ENCODE measurements around the gene TNRC18.
"Not testable (repeated sequence)": the region's sequence is repeated elsewhere in the genome, so short reads cannot be mapped to it uniquely, and the experiment has no call there.

TNRC18 gene

DNA sequence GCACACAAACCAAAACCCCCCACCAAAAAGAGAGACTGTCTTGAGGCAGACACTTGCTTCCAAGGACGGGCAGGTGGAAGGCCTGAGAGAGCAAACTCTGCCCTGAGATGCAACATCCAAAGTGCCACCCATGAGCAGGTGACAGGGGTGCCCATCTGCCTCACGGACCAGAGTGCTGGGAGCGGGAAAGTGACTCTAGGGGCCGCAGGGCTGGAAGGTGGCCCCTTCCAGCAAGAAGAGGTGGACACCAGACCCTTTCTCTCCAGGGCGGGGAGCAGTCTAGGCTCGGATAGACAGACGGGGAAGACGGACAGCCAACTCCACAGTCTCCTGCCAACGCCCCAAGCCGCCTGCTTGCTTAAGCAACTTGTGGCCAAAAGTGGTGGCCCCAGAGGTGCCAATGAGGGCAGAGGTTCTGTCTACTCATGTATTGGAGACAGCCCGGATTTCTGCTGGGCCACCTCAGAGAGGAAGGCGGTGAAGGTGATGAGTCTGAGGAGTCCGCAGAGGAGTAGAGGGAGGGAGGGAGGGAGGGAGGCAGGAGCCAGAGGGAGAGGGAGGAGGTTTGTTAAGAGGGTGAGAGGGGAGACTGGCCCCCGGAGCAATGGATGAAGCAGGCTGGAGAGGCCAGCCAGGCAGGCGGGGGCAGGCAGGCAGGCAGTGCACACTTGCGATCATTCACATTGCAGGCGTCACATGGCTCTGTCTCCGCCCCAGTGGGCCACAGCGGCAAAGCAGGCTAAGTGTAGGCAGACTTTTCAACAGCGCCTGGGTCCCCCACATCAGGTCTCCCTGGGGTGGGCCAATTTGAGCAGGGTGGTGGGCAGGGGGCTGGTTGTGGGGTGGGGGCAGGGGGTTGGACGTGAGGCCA, 75.3 kb downstream of the TNRC18 start:
- DNase-seq: no peak

DNA sequence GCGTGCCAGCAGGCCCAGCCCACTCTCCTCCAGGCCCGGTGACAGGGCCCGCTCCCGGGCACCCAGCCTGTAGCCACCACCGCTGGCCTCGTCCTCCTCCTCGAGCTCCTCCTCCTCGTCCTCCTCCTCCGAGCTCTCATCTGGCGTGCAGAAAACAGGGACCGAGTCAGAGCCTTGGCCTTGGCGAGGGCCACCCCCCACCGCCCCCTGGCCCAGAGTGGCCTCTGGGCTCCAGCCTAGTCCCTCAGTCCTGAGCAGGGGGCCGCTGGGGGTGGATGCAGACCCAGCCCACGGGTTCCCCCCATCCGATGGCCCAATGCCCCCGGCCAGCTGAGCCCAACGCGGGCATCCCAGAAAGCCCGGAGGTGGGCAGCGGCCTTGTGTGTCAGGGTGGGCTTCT, 78.0 kb downstream of the TNRC18 start:
- no peak for DNase-seq

DNA sequence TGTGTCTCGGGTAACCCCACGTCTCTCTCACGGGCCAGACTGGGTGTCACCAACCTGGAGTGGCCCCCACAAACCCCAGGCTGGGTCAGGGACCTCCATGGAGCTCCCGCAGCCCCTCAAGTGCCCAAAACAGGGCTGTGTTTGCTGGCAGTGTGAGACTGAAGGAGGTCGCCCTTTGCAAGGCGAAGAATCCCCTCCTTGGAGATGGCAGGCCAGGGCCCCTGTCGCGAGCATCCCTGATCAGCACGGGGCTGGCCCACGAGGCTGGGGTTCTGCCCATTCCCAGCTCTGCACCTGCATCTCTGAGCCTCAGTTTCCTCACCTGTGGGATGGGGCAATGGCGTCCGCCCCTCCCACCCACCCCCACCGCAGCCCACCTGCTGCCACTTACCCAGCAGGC, 78.5 kb downstream of the TNRC18 start:
- no peak for DNase-seq

DNA sequence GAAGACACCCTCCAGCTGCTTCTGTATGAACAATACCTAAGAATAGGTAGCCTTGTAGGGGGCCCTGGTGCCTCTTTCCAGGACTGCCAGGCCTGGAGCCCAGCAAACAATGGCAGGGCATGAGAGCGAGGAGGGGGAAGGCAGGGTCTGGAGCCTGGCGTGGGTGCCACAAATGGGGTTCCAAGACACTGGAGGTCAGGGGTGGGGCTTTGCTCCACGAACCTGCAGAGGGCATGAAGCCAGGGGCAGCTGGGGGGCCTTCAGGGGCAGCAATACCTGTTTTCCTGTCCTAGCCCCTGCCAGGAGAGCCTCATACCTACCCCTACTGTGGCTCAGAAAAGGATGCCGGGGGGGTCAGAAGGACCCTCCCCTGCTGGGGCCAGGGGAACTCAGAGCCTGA, 79.3 kb downstream of the TNRC18 start:
- no peak for DNase-seq

DNA sequence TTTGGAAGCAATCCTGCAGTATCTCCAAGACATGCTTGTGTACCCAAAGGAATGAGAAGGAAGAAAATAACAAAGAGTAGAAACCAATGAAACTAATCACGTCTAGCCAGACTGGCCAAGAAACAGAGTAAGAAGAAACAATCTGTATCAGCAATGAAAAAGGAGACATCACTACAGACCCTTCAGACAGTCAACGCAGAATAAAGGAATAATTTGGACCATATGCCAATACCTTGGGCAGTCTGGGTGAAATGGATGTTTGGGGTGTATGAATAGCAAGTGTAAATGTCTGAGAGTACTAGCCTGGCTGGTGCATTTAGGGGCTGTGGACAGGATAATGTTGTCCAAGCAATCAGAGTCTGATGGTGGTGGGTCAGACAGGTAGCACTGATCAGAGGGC, 79.8 kb downstream of the TNRC18 start:
- DNase-seq: no peak

DNA sequence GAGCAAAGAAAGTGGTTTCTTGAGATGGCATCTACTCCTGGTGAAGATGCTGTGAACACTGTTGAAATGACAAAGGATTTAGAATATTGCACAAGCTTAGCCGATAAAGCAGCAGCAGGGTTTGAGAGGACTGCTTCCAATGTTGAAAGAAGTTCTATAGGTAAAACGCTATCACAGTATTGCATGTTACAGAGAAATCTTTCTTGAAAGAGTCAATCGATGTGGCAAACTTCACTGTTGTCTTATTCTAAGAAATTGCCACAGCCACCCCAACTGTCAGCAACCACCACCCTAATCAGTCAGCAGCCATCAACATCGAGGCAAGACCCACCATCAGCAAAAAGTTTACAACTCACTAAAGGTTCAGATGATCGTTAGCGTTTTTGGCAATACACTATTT, 81.0 kb downstream of the TNRC18 start:
- no peak for DNase-seq

DNA sequence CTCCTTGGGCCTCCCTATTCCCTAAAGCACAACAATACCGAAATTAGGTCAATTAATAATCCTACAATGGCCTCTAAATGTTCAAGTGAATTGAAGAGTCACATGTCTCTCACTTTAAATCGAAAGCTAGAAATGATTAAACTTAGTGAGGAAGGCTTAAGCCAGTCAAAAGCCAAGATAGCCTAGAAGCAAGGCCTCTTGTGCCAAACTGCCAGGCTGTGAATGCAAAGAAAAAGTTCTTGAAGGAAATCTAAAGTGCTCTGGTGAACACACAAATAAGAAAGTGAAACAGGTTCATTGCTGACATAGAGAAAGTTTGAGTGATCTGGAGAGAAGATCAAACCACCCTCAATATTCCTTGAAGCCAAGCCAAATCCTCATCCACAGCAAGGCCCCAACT, 83.7 kb downstream of the TNRC18 start:
- DNase-seq: no peak

DNA sequence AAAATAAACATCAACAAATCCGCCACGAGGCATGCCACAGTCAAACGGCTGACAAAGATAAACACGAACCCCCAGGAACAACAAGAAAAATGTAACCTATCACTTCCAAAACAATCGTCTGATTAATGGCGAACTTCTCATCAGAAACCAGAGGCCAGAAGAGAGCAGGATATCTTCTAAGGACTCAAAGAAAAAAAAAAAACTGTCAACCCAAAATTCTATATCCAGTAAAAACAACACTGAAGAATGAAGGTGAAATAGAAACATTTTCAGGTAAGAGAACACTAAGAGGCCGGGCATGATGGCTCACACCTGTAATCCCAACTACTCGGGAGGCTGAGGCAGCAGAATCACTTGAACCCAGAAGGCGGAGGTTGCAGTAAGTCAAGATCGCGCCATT, 86.6 kb downstream of the TNRC18 start:
- DNase-seq: no peak

DNA sequence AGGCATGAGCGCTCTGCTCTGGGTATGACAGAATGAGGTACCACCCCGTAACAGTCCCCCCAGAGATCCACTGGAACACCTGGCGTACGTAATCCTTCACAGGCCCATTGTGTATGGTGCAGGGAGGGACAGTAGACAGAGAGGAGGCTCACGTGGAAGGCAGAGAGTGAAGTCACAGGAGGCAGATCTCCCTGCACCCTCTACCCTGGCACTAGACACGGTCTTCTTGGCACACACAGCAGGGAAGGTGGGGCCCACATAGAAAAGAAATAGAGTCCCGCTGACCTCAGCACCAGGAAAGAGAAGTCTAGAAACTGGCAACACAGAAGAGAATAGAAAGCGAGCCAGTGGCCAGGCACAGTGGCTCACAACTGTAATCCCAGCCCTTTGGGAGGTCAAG, 89.0 kb downstream of the TNRC18 start:
- no peak for DNase-seq

DNA sequence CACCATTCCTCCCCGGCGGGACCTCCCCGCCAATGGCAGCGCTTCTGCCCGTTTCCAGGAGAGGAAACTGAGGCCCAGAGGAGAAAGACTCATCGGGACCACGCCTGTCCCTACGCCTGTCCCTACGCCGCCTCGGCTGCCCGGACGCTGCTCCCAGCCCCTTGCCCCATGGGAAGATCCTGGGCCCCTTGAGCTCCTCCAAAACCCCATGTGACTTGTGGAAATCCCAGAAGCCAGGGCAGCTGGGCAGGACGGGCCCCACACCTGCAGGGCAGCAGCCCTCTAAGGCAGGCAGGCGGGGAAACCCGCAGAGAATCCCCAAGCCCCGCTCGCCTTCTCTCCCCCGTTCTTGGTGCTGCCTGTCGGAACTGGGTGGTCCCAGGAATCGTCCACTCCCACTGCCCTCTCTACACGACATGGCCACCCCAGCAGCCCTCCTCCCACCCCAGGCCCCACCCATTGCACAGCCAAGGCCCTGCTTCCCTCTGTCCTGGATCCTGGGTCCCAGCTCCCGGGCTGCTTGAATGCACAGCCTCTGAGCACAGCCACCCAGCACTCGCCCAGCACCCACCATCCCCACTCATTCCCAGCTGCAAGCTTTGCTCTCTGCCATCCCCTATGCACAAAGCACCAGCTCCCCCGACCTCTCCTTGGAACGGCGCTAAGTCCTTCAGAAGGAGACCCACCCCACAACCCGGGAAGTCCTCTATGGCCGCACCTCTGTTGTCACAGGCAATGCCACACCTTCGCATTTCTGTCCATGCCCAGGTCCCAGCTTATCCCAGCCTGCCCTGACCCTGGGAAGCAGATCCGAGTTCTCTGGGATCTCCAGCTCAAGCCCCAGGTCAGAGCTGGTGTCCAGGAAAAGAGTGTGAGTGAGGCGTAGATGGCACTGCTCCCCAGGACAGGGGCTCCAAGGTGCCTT, 90.3 kb downstream of the TNRC18 start:
- no peak for DNase-seq

DNA sequence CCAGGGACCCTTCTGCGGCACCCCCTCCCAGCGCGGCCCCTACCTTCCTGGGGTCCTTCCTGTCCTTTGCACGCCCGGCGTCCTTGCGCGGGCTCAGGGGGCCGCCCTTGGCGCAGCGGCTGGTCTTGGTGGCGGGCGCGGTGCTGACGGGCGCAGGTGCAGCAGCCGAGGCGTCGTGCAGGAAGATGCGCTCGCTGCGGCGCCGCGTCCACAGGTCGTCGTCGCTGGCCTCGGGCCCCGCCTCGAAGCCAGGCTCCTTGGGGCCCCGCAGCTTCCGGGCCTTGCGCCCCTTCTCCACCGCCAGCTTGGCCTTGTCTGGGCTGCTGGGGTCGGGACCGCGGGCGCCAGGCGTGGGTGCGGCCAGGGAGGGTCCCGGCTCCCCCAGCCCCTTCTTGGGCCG, 91.1 kb downstream of the TNRC18 start:
- no peak for DNase-seq

DNA sequence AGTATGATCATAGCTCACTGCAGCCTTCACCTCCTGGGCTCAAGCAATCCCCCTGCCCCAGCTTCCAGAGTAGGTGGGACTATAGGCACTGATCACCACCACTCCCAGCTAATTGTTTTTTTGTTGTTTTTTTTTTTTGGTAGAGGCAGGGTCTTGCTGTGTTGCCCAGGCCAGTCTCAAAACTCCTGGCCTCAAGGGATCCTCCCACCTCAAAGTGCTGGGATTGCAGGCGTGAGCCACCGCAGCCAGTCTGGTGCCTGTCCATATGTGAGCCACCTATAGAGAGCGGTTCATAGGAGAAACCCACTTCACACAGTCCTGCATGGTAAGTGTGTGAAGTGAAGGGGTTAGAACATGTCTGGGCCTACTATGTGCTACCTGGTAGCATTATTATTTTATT, 93.3 kb downstream of the TNRC18 start:
- no peak for DNase-seq

DNA sequence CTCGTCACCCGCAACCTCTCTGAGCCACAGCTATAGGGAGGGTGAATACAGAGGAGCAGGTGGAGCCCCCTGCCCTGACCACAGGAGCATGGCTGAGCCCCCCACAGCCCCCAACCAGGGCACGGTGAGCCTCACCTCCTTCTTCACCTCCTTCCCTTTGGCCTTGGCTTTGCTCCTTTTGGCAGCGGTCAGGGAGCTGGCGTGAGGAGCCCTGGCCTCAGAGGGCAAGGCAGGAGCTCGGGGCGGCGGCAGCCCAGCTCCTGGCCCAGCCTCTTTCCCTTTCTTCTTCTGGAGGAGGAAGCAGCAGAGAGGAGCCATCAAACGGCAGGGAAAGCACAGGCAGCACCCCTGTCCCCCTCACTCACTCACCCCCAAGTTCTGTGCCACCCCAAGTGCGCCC, 98.7 kb downstream of the TNRC18 start:
- no peak for DNase-seq

DNA sequence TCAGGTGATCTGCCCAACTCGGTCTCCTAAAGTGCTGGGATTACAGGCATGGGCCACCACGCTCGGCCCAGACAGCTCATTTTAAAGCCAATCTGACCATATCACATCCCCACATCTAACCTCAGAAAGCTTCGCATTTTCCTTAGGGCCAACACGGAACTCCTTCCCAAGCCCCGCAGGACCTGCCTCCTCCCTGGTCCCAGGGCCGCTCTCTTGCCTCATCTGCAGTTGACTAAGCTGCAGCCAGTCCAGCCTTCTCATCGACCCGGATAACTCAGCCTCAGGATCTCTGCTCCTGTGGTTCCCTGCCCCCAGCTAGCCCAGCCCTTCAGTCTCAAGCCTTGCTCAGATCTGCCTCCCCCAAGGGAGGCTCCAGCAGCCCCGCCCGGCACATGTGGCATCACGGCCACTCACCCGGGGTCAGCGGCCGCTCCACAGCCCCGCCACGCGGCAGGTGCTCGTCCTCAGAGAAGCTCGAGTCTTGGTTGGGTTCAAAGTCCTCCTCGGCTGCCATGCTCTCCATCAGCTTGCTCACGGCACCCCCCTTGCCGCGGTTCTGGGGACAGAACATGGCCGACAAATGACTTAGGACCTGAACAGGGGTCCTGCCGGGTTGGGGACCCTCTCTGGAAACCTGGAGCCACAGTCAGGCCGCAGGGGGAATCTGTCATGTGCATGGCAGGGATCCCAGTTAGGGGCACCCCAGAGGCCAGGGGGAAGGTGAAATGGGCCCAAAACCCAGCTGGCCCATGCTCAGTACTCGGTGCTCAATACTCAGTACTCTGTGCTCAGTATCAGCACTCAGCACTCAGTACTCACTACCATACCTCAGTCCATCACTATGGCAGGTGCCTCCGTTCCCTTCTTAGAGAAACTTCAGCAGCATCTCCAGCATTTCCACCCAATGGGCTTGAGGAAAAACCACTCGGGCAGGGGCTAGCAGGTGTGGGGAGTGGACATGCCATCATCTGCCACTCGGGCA, 99.5 kb downstream of the TNRC18 start:
- not testable (repeated sequence) for DNase-seq

DNA sequence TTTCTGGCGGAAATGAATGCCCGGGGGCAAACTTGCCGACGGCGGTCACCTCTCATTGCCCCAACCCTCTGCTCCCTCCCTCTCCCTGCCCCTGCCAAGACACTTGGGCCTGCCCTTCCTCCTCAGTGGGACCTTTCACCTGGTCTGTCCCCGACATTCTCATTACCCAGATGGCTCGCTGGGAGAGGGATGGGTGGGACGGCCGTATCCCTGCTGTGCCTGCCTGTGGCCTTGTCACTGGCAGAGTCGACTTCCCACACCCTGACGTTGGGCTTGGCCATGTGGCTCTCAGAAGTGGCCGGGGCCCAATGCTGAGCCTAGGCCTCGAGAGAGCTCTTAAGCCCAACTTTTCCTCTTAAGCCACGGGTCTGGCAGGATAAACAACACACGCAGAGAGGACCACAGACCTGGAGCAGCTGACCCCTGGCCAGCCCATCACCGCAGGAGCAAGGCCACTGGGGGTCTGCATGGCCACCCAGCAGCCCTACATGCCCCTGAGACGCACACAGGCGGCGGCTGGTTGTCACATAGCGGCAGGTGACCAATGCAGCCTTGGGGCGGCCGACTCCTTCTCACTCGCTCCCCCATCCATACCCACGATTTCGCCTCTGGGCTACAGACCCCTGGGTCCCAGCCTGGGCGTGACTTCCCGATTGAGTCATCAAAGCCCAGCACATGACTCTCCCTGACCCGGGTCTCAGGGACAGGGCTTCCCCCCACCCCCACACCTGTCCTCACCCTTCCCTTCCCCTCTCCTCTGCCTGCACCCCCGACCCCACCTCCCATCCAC, 100.8 kb downstream of the TNRC18 start:
- DNase-seq: no peak

DNA sequence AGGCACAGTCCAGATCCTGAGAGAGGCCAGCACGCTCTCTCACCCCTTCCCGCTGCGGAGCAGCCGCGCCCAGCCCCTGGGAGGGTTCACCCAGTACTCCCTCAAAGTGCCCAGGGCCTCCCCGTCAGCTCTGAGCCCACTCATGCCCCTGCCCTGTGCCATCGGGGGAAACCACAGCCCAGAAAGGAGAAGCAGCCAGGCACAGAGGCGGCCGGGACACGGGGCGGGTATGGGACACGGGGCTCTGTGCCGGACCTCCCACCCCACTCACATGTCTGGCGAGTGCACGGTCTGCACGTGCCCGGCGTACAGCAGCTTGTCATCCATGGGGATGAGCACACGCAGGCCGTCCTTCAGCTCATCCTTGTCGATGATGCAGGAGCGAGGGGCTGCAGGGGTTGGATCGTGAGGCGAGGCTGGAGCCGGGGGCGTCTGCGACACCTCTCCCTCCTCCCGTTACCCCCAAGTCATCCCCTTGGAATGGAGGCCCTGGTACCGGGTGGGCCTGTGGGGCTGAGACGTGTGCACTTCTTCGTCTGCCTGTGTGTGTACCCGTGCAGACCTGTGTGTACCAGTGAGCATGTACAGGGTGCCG, 102.7 kb downstream of the TNRC18 start:
- no peak for DNase-seq

DNA sequence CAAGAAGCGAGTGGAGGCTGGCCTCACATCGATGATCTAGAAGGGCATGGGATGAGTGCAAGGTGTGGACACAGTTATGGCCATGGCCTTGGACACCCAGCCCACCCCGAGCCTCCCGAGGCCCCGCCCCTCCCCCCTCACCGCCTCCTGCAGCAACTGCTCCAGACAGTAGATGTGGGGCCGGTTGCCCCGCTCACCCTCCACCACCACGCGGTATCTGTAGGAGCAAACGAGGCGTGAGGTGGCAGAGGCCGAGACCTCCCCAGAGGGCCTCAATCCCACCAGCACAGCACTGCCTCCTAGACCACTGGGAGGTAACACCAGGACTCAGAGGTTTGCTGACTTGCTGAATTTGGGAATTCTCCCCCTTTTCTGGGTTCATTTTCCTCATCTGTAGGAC, 103.2 kb downstream of the TNRC18 start:
- no peak for DNase-seq

DNA sequence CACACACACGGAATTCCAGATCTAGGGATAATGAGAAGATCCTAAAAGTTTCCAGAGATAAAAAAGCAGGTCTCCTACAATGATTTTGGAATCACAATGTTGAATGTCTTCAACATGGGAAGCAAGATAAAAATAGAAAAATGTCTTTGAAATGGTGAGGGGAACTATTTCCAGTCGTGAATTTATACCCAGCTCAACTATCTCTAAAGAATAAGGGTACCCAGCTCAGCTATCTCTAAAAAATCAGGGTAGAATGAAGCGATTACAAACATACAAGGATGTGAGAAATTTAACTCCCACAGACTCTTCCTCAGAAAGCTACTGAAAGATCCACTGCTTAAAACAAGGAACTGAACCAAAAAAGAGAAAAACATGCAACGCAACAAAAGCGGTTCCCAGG, 105.0 kb downstream of the TNRC18 start:
- not testable (repeated sequence) for DNase-seq

DNA sequence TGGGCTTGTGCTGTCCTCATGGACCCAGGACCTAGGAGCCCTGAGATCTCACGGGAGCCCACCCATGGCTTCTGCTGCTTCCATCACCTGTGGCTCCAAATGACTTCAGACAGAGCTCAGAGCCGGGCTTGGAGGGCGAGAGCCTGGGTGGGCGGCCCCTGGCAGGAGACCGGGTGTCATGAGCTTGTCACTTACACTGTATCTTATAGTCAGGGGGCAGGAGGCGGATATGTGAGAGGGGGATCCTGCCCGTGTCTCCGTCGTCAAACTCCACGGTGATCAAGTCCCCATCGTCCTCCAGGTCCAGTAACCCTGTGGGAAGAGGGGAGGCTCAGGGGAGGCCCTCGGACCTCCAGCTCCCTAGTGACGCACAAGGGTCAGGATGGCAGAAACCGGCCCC, 107.9 kb downstream of the TNRC18 start:
- DNase-seq: no peak

DNA sequence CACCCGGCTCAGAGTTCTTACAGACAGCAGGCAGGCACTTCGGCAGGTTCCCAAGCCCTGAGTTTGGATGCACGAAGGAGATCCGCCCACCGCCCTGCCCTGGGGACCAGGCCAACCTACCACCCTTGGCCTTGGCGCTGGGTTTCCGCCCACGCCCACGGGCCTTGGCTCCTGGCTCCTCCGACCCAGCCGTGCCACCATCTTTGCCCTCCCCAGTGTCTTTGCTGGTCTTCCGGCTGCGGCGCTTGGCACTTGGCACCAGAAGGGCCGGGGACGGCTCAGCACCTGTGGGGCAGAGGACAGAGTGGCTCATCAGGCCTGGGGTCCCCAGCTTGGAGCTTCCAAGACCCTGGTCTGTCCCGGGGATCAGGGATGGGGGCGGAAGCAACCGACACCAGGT, 108.8 kb downstream of the TNRC18 start:
- no peak for DNase-seq

DNA sequence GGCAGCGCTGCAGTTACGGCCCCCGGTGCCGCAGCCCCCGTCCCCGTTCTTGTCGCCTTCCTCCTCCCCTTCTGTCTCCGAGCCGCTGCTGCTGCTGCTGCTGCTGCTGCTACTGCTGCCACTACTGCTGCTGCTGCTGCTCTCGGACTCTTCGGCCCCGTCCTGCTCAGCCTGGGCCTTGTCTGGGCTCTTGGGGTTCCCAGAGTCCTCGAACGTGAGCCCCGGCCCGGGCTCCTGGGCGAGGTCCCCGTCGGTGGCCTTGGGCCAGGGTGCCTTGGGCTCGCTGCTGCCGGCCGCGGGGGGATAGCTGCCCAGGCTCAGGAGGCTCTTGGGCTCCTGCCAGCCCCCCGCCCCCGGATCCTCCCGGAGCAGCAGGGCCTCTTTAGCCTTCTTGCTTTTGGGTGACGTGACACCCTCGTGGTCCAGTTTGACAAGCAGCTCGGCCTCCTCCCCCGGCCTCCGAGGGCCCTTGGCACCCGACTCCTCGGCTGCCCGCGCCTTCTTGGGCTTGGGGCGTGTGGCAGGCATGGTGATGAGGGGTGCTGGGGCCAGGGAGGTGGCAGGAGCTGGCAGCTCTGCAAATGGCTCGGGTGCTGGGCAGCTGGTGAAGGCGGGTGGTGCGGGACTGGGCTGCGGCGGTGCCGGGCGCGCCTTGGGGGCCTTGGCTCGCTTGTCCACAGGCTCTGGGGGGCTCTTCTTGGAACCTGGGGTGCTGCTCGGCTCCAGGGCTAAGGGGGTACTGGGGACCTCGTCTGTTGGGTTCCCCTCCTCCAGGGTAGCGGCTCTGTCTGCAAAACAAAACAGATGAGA, 110.4 kb downstream of the TNRC18 start:
- DNase-seq: not testable (repeated sequence)
